ENCODE results near the gene IDH3G. TPM values are rescaled to one million over a fixed set of nuclear protein-coding genes. Genes with fewer than 3 reads are reported as not detected.

The IDH3G gene
- total and polyA plus RNA-seq, 2 of the 8 experiments (the other 6 are each of a cell fraction or from before 2014, with no cell fraction given): 39.4 to 66.7 TPM

GRCh38 chrX:153763298-153763932 is 30.8 kb downstream of the IDH3G start (continued):
- TF ChIP-seq, protein P1, sequence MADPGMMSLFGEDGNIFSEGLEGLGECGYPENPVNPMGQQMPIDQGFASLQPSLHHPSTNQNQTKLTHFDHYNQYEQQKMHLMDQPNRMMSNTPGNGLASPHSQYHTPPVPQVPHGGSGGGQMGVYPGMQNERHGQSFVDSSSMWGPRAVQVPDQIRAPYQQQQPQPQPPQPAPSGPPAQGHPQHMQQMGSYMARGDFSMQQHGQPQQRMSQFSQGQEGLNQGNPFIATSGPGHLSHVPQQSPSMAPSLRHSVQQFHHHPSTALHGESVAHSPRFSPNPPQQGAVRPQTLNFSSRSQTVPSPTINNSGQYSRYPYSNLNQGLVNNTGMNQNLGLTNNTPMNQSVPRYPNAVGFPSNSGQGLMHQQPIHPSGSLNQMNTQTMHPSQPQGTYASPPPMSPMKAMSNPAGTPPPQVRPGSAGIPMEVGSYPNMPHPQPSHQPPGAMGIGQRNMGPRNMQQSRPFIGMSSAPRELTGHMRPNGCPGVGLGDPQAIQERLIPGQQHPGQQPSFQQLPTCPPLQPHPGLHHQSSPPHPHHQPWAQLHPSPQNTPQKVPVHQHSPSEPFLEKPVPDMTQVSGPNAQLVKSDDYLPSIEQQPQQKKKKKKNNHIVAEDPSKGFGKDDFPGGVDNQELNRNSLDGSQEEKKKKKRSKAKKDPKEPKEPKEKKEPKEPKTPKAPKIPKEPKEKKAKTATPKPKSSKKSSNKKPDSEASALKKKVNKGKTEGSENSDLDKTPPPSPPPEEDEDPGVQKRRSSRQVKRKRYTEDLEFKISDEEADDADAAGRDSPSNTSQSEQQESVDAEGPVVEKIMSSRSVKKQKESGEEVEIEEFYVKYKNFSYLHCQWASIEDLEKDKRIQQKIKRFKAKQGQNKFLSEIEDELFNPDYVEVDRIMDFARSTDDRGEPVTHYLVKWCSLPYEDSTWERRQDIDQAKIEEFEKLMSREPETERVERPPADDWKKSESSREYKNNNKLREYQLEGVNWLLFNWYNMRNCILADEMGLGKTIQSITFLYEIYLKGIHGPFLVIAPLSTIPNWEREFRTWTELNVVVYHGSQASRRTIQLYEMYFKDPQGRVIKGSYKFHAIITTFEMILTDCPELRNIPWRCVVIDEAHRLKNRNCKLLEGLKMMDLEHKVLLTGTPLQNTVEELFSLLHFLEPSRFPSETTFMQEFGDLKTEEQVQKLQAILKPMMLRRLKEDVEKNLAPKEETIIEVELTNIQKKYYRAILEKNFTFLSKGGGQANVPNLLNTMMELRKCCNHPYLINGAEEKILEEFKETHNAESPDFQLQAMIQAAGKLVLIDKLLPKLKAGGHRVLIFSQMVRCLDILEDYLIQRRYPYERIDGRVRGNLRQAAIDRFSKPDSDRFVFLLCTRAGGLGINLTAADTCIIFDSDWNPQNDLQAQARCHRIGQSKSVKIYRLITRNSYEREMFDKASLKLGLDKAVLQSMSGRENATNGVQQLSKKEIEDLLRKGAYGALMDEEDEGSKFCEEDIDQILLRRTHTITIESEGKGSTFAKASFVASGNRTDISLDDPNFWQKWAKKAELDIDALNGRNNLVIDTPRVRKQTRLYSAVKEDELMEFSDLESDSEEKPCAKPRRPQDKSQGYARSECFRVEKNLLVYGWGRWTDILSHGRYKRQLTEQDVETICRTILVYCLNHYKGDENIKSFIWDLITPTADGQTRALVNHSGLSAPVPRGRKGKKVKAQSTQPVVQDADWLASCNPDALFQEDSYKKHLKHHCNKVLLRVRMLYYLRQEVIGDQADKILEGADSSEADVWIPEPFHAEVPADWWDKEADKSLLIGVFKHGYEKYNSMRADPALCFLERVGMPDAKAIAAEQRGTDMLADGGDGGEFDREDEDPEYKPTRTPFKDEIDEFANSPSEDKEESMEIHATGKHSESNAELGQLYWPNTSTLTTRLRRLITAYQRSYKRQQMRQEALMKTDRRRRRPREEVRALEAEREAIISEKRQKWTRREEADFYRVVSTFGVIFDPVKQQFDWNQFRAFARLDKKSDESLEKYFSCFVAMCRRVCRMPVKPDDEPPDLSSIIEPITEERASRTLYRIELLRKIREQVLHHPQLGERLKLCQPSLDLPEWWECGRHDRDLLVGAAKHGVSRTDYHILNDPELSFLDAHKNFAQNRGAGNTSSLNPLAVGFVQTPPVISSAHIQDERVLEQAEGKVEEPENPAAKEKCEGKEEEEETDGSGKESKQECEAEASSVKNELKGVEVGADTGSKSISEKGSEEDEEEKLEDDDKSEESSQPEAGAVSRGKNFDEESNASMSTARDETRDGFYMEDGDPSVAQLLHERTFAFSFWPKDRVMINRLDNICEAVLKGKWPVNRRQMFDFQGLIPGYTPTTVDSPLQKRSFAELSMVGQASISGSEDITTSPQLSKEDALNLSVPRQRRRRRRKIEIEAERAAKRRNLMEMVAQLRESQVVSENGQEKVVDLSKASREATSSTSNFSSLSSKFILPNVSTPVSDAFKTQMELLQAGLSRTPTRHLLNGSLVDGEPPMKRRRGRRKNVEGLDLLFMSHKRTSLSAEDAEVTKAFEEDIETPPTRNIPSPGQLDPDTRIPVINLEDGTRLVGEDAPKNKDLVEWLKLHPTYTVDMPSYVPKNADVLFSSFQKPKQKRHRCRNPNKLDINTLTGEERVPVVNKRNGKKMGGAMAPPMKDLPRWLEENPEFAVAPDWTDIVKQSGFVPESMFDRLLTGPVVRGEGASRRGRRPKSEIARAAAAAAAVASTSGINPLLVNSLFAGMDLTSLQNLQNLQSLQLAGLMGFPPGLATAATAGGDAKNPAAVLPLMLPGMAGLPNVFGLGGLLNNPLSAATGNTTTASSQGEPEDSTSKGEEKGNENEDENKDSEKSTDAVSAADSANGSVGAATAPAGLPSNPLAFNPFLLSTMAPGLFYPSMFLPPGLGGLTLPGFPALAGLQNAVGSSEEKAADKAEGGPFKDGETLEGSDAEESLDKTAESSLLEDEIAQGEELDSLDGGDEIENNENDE (IDR thresholded peaks at IDR 0.05; ENCODE audit: insufficient replicate concordance, low read length): no peak
- TF ChIP-seq POLR2A (IDR thresholded peaks at IDR 0.05; ENCODE audit: control extremely low read depth in 1 of 2, low read depth in 2 of 2, low read length in 2 of 2): no peak
- no peak for TF ChIP-seq EP300 (IDR thresholded peaks at IDR 0.05; ENCODE audit: borderline replicate concordance in 1 of 2, low read depth in 2 of 2, low read length in 2 of 2)
- TF ChIP-seq RBBP5 (IDR thresholded peaks at IDR 0.05; ENCODE audit: borderline replicate concordance, low read depth, low read length): no peak
- no peak for TF ChIP-seq SP2 (IDR thresholded peaks at IDR 0.05; ENCODE audit: low read length)
- TF ChIP-seq TCF12 (IDR thresholded peaks at IDR 0.05; ENCODE audit: low read depth, low read length): no peak
- TF ChIP-seq RXRA (IDR thresholded peaks at IDR 0.05; ENCODE audit: insufficient read depth, low read depth, low read length): no peak
- TF ChIP-seq SIRT6 (IDR thresholded peaks at IDR 0.05; ENCODE audit: low read length): no peak
- no peak for TF ChIP-seq SIX5 (IDR thresholded peaks at IDR 0.05; ENCODE audit: low read depth, low read length)
- TF ChIP-seq SRF (IDR thresholded peaks at IDR 0.05; ENCODE audit: low read depth, low read length): no peak
- no peak for TF ChIP-seq YY1 (IDR thresholded peaks at IDR 0.05; ENCODE audit: low read depth, low read length)
- no peak for TF ChIP-seq TEAD4 (IDR thresholded peaks at IDR 0.05; ENCODE audit: low read depth, low read length)

Data from H1 (cell line).